Measurements from ENCODE around the gene CAD.

DNA sequence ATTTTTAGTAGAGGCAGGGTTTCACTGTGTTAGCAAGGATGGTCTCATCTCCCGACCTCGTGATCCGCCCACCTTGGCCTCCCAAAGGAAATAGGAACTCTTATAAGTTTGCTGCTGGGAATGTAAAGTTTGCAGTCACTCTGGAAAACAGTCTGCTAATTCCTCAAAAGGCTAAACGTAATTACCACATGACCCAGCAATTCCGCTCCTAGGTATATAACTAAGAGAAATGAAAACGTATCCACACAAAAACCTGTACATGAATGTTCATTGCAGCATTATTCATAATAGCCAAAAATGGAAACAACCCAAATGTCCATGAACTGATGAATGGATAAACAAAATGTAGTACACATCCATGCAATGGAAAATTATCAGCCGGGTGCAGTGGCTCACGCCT is 27.2 kb upstream of the CAD start:
- TF ChIP-seq, protein P1, sequence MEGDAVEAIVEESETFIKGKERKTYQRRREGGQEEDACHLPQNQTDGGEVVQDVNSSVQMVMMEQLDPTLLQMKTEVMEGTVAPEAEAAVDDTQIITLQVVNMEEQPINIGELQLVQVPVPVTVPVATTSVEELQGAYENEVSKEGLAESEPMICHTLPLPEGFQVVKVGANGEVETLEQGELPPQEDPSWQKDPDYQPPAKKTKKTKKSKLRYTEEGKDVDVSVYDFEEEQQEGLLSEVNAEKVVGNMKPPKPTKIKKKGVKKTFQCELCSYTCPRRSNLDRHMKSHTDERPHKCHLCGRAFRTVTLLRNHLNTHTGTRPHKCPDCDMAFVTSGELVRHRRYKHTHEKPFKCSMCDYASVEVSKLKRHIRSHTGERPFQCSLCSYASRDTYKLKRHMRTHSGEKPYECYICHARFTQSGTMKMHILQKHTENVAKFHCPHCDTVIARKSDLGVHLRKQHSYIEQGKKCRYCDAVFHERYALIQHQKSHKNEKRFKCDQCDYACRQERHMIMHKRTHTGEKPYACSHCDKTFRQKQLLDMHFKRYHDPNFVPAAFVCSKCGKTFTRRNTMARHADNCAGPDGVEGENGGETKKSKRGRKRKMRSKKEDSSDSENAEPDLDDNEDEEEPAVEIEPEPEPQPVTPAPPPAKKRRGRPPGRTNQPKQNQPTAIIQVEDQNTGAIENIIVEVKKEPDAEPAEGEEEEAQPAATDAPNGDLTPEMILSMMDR (IDR thresholded peaks at IDR 0.05): no peak
- TF ChIP-seq POLR2A (IDR thresholded peaks at IDR 0.05): no peak

All from lower leg skin (tissue), 3 donors.